ENCODE measurements around the gene C1GALT1.

GRCh38 chr7:7254908-7255307, 72.6 kb downstream of the C1GALT1 start:
- TF ChIP-seq, protein P1, sequence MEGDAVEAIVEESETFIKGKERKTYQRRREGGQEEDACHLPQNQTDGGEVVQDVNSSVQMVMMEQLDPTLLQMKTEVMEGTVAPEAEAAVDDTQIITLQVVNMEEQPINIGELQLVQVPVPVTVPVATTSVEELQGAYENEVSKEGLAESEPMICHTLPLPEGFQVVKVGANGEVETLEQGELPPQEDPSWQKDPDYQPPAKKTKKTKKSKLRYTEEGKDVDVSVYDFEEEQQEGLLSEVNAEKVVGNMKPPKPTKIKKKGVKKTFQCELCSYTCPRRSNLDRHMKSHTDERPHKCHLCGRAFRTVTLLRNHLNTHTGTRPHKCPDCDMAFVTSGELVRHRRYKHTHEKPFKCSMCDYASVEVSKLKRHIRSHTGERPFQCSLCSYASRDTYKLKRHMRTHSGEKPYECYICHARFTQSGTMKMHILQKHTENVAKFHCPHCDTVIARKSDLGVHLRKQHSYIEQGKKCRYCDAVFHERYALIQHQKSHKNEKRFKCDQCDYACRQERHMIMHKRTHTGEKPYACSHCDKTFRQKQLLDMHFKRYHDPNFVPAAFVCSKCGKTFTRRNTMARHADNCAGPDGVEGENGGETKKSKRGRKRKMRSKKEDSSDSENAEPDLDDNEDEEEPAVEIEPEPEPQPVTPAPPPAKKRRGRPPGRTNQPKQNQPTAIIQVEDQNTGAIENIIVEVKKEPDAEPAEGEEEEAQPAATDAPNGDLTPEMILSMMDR (IDR thresholded peaks at IDR 0.05; ENCODE audit: low read length), result no peak
- no peak for TF ChIP-seq EZH2 (optimal IDR thresholded peaks at IDR 0.05; ENCODE audit: low read depth, low read length)
